KMS-11 (cell line): ENCODE measurements around the gene RALGPS1.

Experiments
- H2AFZ ChIP-seq: fragments of 200-600 bp; sonication (generic); 2 replicates; pipeline ENCODE4 v1.6.1; 2016; ENCODE audit warnings: antibody characterized with exemption, mixed run types, low read depth
- H3K27ac ChIP-seq: fragments of 200-600 bp; sonication (generic); 2 replicates; pipeline ENCODE4 v1.6.1; 2016; ENCODE audit warnings: mild to moderate bottlenecking, mixed run types
- H3K27me3 ChIP-seq: fragments of 200-600 bp; sonication (generic); 2 replicates; pipeline ENCODE4 v1.6.1; 2017; ENCODE audit warnings: mild to moderate bottlenecking, low read depth, mixed run types, moderate library complexity; ENCODE audit not compliant: insufficient read depth
- H3K36me3 ChIP-seq: fragments of 200-600 bp; sonication (generic); 2 replicates; pipeline ENCODE4 v1.6.1; 2017; ENCODE audit warnings: mild to moderate bottlenecking, mixed run types; ENCODE audit not compliant: insufficient read depth
- H3K4me1 ChIP-seq: fragments of 200-600 bp; sonication (generic); 2 replicates; pipeline ENCODE4 v1.6.1; 2016; ENCODE audit warnings: mild to moderate bottlenecking, low read depth, mixed run types; ENCODE audit not compliant: poor library complexity, severe bottlenecking
- H3K4me2 ChIP-seq: fragments of 200-600 bp; sonication (generic); 2 replicates; pipeline ENCODE4 v1.7.0; 2016; ENCODE audit warnings: mild to moderate bottlenecking, mixed run types
- H3K4me3 ChIP-seq: fragments of 200-600 bp; sonication (generic); IDR thresholded peaks from 2 replicates; pipeline ENCODE4 v1.6.1; 2017; ENCODE audit warnings: low read depth, low read length, mixed read lengths; ENCODE audit not compliant: insufficient read depth
- H3K79me2 ChIP-seq: fragments of 200-600 bp; sonication (generic); 2 replicates; pipeline ENCODE4 v1.6.1; 2016; ENCODE audit warnings: low read depth, mixed run types; ENCODE audit not compliant: insufficient read depth
- H3K9ac ChIP-seq: fragments of 200-600 bp; sonication (generic); 2 replicates; pipeline ENCODE4 v1.6.1; 2016; ENCODE audit warnings: mild to moderate bottlenecking, mixed run types
- H4K20me1 ChIP-seq: fragments of 200-600 bp; sonication (generic); 2 replicates; pipeline ENCODE4 v1.6.1; 2016; ENCODE audit warnings: mild to moderate bottlenecking, mixed run types; ENCODE audit not compliant: insufficient read depth
- TF ChIP-seq, protein P1 (sequence below): fragments of 200-600 bp; sonication (generic); conservative IDR thresholded peaks from 2 replicates; pipeline ENCODE4 v1.6.1; 2017; ENCODE audit warnings: low read depth, mild to moderate bottlenecking, antibody characterized with exemption, low read length, moderate library complexity, mixed read lengths

RALGPS1 gene

DNA sequence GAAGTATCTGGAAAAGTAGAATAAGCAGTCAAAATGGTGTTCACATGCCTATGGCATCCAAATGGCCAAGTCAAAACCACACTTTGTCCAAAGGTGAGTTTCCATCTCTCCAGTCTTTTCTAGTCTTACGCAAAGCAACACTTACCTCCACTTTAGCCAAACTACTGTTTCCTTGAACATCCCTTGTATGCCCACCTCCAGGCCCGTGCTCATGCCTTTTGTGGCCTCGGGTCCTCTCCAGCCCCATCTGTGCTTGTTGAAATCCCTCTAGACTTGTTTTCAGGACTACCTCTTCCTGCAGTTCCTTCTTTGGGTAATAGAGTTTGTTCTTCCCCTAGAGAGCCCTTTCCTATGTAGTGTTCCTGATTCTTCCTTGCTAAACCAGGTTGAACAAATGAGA lies 146.8 kb downstream of the RALGPS1 start:
- TF ChIP-seq, protein P1, sequence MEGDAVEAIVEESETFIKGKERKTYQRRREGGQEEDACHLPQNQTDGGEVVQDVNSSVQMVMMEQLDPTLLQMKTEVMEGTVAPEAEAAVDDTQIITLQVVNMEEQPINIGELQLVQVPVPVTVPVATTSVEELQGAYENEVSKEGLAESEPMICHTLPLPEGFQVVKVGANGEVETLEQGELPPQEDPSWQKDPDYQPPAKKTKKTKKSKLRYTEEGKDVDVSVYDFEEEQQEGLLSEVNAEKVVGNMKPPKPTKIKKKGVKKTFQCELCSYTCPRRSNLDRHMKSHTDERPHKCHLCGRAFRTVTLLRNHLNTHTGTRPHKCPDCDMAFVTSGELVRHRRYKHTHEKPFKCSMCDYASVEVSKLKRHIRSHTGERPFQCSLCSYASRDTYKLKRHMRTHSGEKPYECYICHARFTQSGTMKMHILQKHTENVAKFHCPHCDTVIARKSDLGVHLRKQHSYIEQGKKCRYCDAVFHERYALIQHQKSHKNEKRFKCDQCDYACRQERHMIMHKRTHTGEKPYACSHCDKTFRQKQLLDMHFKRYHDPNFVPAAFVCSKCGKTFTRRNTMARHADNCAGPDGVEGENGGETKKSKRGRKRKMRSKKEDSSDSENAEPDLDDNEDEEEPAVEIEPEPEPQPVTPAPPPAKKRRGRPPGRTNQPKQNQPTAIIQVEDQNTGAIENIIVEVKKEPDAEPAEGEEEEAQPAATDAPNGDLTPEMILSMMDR, result no peak
- H3K4me3 ChIP-seq, result no peak overlapping the region

DNA sequence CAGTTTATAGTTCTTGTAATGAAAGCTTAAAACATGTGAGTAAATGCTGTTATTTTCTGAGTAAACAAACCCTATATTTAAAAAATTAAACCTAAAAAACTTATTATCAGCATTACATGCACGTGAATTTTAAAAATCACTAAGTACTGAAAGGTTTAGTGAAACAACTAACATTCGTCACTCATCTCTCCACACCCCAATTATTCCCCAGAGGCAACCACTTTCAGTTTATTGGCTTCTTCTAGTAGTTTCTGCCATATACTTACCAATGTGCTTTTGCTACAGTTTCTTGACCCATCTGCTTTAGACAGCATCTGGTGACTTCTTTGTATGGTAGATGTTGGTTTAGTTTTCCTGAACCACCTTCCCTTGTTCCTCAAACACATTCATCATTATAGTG lies 149.8 kb downstream of the RALGPS1 start:
- H3K4me1 ChIP-seq, result peaks cover 40% of the 10 kb centered on the region
- no peak overlapping the region for H3K9ac ChIP-seq
- no peak overlapping the region for H3K27ac ChIP-seq
- no peaks in the 10 kb centered on the region for H3K79me2 ChIP-seq
- H3K27me3 ChIP-seq, result no peaks in the 10 kb centered on the region
- TF ChIP-seq, protein P1, result no peak
- H3K4me3 ChIP-seq, result no peak overlapping the region
- no peaks in the 10 kb centered on the region for H3K36me3 ChIP-seq
- H3K4me2 ChIP-seq, result no peak overlapping the region
- no peak overlapping the region for H2AFZ ChIP-seq
- H4K20me1 ChIP-seq, result no peaks in the 10 kb centered on the region

More for the DNA sequence above, 146.8 kb downstream of the RALGPS1 start:
- Histone ChIP-seq H3K79me2 (no peaks in the 10 kb centered on the region), H2AFZ (no peak overlapping the region), H4K20me1 (no peaks in the 10 kb centered on the region), H3K36me3 (no peaks in the 10 kb centered on the region), H3K27ac (no peak overlapping the region), H3K4me1 (peaks cover 16% of the 10 kb centered on the region), H3K9ac (no peak overlapping the region), H3K4me2 (no peak overlapping the region), H3K27me3 (no peaks in the 10 kb centered on the region)

DNA sequence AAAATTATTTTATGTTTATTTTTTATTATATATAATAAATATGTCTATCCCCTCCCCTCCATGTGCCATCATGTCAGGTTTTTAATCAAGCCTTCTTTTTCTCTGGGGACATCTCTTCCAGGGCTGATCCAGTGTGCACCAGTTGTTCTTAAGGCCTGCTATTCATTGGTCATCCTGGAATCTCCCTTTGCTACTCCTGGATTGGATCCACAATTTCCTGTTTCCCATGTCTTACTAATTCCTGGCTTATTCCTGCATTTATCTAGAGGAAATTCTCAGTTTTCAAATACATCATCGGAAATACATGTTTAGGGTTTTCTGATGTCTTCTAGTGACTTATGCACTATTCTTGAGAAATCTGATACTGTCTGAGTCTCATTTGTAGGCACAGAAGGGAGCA lies 151.0 kb downstream of the RALGPS1 start:
- Histone ChIP-seq H3K4me3 (no peak overlapping the region), H2AFZ (no peak overlapping the region), H3K4me2 (no peak overlapping the region), H3K27me3 (no peaks in the 10 kb centered on the region), H3K36me3 (no peaks in the 10 kb centered on the region), H3K9ac (no peak overlapping the region), H3K27ac (no peak overlapping the region), H4K20me1 (no peaks in the 10 kb centered on the region), H3K79me2 (no peaks in the 10 kb centered on the region), H3K4me1 (peaks cover 30% of the 10 kb centered on the region)
- TF ChIP-seq, protein P1, result no peak

DNA sequence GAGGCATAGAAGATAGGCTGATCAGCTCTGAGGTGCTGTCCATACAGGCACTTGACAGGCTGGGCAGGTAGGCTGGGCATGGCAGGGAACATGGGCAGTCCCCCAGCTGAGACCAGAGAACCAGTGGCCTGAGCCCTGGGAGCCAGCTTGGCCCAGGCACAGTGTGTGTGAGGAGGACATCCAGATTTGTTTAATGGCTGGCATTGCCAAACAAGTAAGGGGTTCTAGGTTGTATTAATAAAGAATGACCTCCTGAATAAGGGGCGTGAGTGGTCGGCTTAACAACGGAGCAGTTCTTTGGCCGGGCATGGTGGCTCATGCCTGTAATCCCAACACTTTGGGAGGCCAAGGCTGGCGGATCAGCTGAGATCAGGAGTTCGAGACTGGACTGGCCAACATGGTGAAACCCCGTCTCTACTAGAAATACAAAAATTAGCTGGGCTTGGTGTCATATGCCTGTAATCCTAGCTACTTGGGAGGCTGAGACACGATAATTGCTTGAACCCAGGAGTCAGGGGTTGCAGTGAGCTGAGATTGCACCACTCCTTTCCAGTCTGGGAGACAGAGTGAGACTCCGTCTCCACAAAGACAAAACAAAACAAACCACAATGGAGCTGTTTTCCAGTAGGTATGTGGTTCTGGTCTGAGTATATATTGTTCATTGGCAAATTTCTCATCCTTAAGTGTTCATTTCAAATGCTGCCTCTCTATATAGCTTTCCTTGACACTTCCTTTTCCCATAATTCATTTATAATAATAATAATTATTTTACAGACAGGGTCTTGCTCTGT lies 151.7 kb downstream of the RALGPS1 start:
- Histone ChIP-seq H4K20me1 (no peaks in the 10 kb centered on the region), H3K4me3 (no peak overlapping the region), H3K4me2 (no peak overlapping the region), H3K36me3 (no peaks in the 10 kb centered on the region), H3K4me1 (peaks cover 30% of the 10 kb centered on the region), H3K27ac (no peak overlapping the region), H3K79me2 (no peaks in the 10 kb centered on the region), H3K27me3 (no peaks in the 10 kb centered on the region), H2AFZ (no peak overlapping the region), H3K9ac (no peak overlapping the region)
- TF ChIP-seq, protein P1, result no peak
